Measurements from ENCODE around the gene CDK17. TPM values are rescaled to one million over a fixed set of nuclear protein-coding genes. Genes with fewer than 3 reads are reported as not detected.
"Not testable (repeated sequence)": the region's sequence is repeated elsewhere in the genome, so short reads cannot be mapped to it uniquely, and the experiment has no call there.

Gene CDK17
- total RNA-seq, 2 donors from 2014 or later = 30.7 to 97.6 TPM

DNA sequence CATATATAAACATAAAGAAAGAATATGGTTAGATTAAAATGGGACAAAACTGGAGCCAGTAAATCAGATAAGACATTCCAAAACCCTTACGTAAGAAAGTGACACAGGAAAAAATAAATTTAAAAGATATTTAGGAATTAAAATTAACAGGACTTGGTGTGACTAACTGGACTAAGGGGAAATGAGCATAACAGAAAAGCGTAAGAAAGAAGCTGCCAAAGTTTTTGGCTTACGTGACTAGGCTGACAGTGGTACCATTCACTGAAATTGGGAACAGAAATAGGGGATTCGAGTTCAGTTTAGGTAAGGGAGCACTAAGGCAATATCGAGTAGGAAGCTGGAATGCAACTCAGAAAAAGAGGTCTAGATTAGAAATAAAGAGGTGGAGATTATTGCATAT is 7.8 kb downstream of the CDK17 start:
- no peaks in the 10 kb centered on the region for H3K9me3 ChIP-seq
- no peak overlapping the region for H3K4me3 ChIP-seq
- no peaks in the 10 kb centered on the region for H3K27me3 ChIP-seq (replicated peaks; ENCODE audit: insufficient read depth)
- no peak for DNase-seq (ENCODE audit: low spot score)
- no peak overlapping the region for H3K27ac ChIP-seq
- TF ChIP-seq, protein P1, sequence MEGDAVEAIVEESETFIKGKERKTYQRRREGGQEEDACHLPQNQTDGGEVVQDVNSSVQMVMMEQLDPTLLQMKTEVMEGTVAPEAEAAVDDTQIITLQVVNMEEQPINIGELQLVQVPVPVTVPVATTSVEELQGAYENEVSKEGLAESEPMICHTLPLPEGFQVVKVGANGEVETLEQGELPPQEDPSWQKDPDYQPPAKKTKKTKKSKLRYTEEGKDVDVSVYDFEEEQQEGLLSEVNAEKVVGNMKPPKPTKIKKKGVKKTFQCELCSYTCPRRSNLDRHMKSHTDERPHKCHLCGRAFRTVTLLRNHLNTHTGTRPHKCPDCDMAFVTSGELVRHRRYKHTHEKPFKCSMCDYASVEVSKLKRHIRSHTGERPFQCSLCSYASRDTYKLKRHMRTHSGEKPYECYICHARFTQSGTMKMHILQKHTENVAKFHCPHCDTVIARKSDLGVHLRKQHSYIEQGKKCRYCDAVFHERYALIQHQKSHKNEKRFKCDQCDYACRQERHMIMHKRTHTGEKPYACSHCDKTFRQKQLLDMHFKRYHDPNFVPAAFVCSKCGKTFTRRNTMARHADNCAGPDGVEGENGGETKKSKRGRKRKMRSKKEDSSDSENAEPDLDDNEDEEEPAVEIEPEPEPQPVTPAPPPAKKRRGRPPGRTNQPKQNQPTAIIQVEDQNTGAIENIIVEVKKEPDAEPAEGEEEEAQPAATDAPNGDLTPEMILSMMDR (IDR thresholded peaks at IDR 0.05) = no peak
- H3K36me3 ChIP-seq = no peaks in the 10 kb centered on the region
- H3K4me1 ChIP-seq (ENCODE audit: control insufficient read depth in 1 of 2, low read depth in 2 of 2) = peaks cover 16 to 29% of the 10 kb centered on the region in 2 donors
- ATAC-seq (ENCODE audit: insufficient number of reproducible peaks, low FRiP score, low read depth) = no peak

DNA sequence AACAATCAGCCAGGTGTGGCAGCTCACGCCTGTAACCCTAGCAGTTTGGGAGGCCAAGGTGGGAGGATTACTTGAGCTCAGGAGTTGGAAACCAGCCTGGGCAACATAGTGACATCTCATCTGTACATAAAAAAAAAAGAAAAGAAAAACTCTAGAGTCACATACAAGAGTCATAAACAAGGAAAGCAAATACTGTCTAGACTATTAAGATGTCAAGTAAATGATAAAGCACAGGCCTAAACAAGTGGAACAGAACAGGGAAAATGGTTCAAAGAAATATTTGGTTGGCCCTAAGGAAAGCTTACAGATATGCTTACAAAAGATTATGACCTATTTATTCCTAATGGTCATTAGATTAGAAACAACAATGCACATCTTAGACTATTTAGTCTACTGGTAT is 12.3 kb downstream of the CDK17 start:
- Histone ChIP-seq H3K9me3 (no peaks in the 10 kb centered on the region), H3K27me3 (replicated peaks; ENCODE audit: insufficient read depth) (no peaks in the 10 kb centered on the region), H3K27ac (no peak overlapping the region), H3K36me3 (no peaks in the 10 kb centered on the region), H3K4me3 (no peak overlapping the region), H3K4me1 (ENCODE audit: control insufficient read depth in 1 of 2, low read depth in 2 of 2) (peaks cover 21 to 24% of the 10 kb centered on the region in 2 donors)
- ATAC-seq (ENCODE audit: insufficient number of reproducible peaks, low FRiP score, low read depth) (no peak), DNase-seq (ENCODE audit: low spot score) (no peak)
- TF ChIP-seq, protein P1 (IDR thresholded peaks at IDR 0.05) = no peak

DNA sequence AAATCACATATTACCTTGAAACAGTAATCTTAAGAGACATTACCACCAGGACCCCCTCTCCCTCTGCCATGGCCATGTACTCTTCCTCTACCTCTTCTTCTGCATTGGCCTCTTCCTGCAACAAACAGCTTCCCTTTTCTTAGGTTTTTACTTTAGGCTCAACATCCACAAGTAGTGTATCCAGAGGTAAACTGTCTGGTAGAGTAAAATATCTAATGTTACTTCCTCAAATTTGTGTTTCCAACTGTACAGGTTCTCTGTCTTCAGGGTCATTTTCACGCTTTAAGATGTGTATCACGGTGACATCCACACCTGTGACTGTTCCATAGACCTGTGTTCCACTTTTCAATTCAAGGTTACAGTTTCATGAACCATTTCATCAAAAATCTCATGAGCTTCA is 13.4 kb downstream of the CDK17 start:
- peaks cover 12% of the 10 kb centered on the region in 2 donors for H3K4me1 ChIP-seq (ENCODE audit: control insufficient read depth in 1 of 2, low read depth in 2 of 2)
- no peak for ATAC-seq (ENCODE audit: insufficient number of reproducible peaks, low FRiP score, low read depth)
- H3K27ac ChIP-seq = no peak overlapping the region
- no peak overlapping the region for H3K4me3 ChIP-seq
- no peaks in the 10 kb centered on the region for H3K27me3 ChIP-seq (replicated peaks; ENCODE audit: insufficient read depth)
- TF ChIP-seq, protein P1 (IDR thresholded peaks at IDR 0.05) = no peak
- no peaks in the 10 kb centered on the region for H3K36me3 ChIP-seq
- no peaks in the 10 kb centered on the region for H3K9me3 ChIP-seq
- DNase-seq (ENCODE audit: low spot score) = no peak

DNA sequence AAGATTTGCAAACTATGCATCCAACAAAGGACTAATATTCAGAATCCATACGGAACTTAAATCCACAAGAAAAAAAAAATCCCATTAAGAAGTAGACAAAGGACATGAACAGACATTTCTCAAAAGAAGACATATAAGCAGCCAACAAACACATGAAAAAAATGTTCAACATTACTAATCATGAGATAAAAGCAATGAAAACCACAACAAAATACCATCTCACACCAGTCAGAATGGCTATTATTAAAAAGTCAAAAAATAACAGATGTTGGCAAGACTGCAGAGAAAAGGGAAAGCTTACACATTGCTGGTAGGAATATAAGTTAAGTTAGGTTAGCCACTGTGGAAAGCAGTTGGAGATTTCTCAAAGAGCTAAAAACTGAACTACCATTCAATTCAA is 16.2 kb downstream of the CDK17 start:
- Histone ChIP-seq H3K9me3 (no peaks in the 10 kb centered on the region), H3K4me1 (ENCODE audit: control insufficient read depth in 1 of 2, low read depth in 2 of 2) (peaks cover 10 to 13% of the 10 kb centered on the region in 2 donors), H3K4me3 (no peak overlapping the region), H3K27ac (no peak overlapping the region), H3K27me3 (replicated peaks; ENCODE audit: insufficient read depth) (no peaks in the 10 kb centered on the region), H3K36me3 (no peaks in the 10 kb centered on the region)
- no peak for DNase-seq (ENCODE audit: low spot score)
- ATAC-seq (ENCODE audit: insufficient number of reproducible peaks, low FRiP score, low read depth) = no peak
- TF ChIP-seq, protein P1 (IDR thresholded peaks at IDR 0.05) = no peak

DNA sequence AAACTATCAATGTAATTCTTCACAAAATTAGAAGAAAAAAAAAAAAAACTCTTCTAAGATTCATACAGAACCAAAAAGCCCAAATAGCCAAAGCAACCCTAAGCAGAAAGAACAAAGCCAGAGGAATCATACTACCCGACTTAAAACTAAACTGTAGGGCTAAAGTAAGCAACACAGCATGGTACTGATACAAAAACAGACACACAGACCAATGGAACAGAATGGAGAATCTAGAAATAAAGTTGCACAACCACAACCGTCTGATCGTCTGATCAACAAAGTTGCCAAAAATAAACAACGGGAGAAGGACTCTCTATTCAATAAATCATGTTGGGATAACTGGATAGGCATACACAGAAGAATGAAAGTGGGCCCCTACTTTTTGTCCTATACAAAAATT is 16.9 kb downstream of the CDK17 start:
- DNase-seq (ENCODE audit: low spot score) (no peak), ATAC-seq (ENCODE audit: insufficient number of reproducible peaks, low FRiP score, low read depth) (no peak)
- TF ChIP-seq, protein P1 (IDR thresholded peaks at IDR 0.05) = no peak
- Histone ChIP-seq H3K27ac (no peak overlapping the region), H3K9me3 (no peaks in the 10 kb centered on the region), H3K4me1 (ENCODE audit: control insufficient read depth in 1 of 2, low read depth in 2 of 2) (peaks cover 10 to 17% of the 10 kb centered on the region in 2 donors), H3K27me3 (replicated peaks; ENCODE audit: insufficient read depth) (no peaks in the 10 kb centered on the region), H3K36me3 (no peaks in the 10 kb centered on the region), H3K4me3 (no peak overlapping the region)

DNA sequence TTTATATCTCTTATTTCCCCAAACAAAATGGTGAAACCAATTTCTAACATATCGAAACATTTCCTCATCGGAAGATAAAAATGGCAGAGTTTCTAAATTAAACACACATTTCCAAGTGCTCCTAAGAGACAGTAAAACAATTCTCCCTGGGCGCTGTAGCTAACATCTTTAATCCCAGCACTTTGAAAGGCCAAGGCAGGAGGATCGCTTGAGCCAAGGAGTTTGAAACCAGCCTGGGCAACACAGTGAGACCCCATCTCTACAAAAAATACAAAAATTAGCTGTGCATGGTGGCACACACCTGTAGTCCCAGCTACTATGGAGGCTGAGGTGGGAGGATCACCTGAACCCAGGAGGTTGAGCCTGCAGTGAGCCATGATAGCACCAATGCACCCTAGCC is 20.5 kb downstream of the CDK17 start:
- peaks cover 25 to 27% of the 10 kb centered on the region in 2 donors for H3K4me1 ChIP-seq (ENCODE audit: control insufficient read depth in 1 of 2, low read depth in 2 of 2)
- not testable (repeated sequence) for DNase-seq (ENCODE audit: low spot score); H3K9me3 ChIP-seq; ATAC-seq (ENCODE audit: insufficient number of reproducible peaks, low FRiP score, low read depth); H3K4me3 ChIP-seq; H3K36me3 ChIP-seq; H3K27me3 ChIP-seq (replicated peaks; ENCODE audit: insufficient read depth); H3K27ac ChIP-seq

All from thoracic aorta (tissue), 2 donors.